Regular cardiac myocyte (primary cell): ENCODE data around the gene OR7G2. TPM values are rescaled to one million over a fixed set of nuclear protein-coding genes. Genes with fewer than 3 reads are reported as not detected.

Experiments used
- total RNA-seq: library from RNA; depleted of rRNA; stranded (reverse); fragments of >200 nt; gene quantifications from 2 replicates; pipeline ENCODE4 v1.2.3, GENCODE V29; 2014

OR7G2 gene
- not detected in 2 replicates for total RNA-seq

DNA sequence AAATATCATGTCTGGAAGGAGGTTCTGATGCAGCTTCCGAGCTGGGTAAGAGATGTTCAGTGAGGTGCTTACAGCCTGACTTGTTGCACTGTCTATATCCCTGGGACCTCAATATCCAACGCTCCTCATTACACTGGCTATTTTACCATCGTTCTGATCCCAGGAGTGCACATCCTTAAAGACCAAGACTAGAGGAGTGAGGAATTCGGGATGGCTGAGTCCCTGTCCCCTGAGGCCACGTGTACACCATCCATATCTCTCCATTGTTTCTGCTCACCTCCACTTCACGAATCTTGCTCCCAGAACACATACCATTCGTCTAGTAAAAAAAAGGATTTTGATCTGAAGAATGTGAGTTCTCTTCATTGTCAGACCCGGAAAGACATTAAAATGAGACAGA lies at the start of gene OR7G2:
Gene OR7G2 (minus strand): TSS at position 101 of the 400 bp plus-strand sequence. CDS start 4,232 bp downstream, outside the sequence.

DNA sequence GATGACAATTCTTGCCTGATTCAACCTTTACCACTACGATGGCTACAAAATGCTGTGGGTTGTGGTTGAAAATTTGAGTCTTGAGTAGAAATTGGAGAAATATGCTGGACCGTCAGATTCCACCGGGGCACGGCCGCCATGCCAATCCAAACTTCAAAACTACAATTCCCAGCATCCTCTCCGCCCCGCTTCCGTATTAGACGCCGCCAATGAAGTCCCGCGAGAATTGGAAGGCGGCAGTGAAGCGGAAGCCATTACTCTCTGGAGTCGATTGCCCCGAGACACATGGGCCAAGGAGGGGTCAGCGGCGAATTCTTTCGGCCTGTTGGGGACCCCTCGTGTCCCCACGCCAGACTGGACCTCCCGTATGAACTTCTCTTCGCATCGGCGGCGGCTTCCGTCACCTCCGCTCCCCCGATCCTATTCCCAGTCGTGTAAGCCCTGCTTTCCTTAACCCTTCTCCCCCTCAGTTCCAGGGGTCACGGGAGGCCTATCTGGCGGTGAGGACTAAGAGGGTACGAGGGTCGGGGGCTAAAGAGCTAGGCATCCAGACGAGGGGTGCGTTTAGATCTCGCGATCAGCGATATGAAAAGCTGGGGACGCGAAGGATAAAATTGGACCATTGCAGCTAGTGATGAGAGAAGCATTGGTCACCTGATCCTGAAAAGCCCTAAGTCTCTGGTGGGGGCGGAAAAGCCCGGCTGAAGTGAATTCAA lies 33.0 kb upstream of the OR7G2 start, which contains the start of gene ZNF317:
Gene ZNF317 (plus strand): TSS at position 239 of the 716 bp plus-strand sequence. CDS start 15,620 bp downstream, outside the sequence.

DNA sequence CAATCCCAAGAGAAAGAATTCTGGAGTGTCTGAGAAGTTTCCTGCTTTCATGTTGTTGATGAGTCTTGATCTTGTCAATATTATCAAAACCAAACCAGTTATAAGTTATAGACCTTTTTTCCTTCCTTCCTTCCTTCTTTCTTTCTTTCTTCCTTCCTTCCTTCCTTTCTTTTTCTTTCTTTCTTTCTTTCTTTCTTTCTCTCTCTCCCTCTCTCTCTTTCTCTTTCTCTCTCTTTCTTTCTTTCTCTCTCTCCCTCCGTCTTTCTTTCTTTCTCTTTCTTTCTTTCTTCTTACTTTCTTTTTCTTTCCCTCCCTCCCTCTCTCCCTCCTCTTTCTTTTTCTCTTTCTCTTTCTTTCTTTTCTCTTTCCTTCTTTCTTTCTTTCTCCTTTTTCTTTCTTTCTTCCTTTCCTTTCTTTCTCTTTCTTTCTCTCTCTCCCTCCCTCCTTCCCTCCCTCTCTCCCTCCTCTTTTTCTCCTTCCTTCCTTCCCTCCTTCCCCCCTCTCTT lies 19.7 kb upstream of the OR7G2 start, which contains the start of gene OR7G3:
Gene OR7G3 (minus strand): TSS at position 51 of the 506 bp plus-strand sequence. CDS start 0 bp downstream, at position 51.

DNA sequence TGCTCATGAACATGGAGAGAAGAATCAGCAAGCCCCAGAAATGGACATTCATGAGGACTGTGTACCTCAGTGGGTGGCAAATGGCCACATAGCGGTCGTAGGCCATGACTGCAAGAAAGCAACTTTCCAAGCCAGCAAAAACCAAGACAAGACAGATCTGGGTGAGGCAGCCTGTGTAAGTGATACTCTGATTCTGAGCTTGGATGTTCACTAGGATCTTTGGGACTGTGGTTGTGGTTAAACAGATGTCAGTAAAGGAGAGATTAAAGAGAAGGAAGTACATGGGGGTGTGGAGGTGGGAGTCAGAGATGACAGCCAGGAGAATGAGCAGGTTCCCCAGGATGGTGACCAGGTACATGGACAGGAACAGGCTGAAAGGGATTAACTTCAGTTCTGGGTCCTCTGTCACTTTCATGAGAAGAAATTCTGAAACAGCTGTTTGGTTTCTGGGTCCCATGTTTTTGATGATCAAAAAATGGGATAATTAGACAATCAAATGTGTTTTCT lies 8.1 kb upstream of the OR7G2 start, which contains the start of gene OR7G1:
Gene OR7G1 (minus strand): TSS at position 457 of the 507 bp plus-strand sequence. CDS start 0 bp downstream, at position 457.

DNA sequence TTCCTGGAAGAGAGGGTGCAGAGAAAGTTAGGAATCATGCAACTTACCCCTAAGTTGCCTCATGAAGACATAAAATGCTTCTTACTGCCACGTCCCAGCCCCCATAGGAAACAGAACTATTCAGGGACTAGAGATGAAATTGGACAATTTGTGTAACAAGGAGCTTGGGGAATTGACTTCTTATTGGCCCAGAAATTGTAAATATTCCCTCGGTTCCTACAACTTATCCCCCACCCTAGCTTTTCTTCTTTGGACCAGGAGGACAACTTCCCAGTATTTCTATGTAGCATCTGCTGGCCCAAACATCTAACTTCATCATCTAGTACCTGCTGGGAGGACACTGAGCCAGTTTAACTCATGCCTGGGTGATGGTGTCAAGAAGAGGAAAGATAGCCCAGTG lies 20.5 kb downstream of the OR7G2 start, which contains the start of gene OR1M1:
Gene OR1M1 (plus strand): TSS at position 301 of the 400 bp plus-strand sequence. CDS start 6,184 bp downstream, outside the sequence.

Other genes with a start within 250 kb of the OR7G2 start
- gene MUC16, start 97.1 kb downstream of the OR7G2 start, total RNA-seq: under 0.01 TPM in 1 of 2 replicates, not detected in the other
- gene OR1M1, start 20.4 kb downstream of the OR7G2 start, total RNA-seq: not detected in 2 replicates
- not detected in 2 replicates for gene OR7G1, start 8.3 kb upstream of the OR7G2 start, total RNA-seq
- not detected in 2 replicates for gene OR7G3, start 19.5 kb upstream of the OR7G2 start, total RNA-seq
- 13.2 and 14.4 TPM in 2 replicates for gene ZNF317, start 32.9 kb upstream of the OR7G2 start, total RNA-seq
- not detected in 2 replicates for gene OR7D2, start 71.5 kb upstream of the OR7G2 start, total RNA-seq
- not detected in 2 replicates for gene OR7D4, start 112.1 kb upstream of the OR7G2 start, total RNA-seq
- gene OR7E24, start 143.5 kb upstream of the OR7G2 start, total RNA-seq: not detected in 2 replicates
- gene ZNF699, start 202.4 kb upstream of the OR7G2 start, total RNA-seq: 15.1 and 21.7 TPM in 2 replicates
- 11.5 and 12.7 TPM in 2 replicates for gene ZNF559, start 216.7 kb upstream of the OR7G2 start, total RNA-seq